ENCODE results near the gene PRRC2B.

DNA sequence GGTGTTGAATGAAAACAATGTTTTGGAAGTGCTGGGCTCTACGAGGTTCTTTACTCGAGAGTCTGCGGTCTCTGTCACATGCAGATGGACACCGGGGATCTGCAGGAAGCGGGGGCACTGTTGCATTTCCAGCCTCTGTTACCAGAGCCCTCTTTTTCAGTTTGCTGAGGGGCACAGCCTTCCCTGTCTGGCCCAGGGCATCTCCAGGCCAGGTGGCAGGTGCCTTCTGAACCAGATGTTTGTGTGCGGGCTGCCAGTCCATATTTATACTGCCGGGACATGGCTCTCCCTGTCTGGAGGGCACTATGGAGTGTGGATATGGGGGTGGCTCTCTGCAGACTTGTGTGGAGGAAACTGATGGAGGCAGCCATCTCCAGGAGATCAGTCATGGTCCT lies 90.2 kb downstream of the PRRC2B start:
- TF ChIP-seq, protein P1, sequence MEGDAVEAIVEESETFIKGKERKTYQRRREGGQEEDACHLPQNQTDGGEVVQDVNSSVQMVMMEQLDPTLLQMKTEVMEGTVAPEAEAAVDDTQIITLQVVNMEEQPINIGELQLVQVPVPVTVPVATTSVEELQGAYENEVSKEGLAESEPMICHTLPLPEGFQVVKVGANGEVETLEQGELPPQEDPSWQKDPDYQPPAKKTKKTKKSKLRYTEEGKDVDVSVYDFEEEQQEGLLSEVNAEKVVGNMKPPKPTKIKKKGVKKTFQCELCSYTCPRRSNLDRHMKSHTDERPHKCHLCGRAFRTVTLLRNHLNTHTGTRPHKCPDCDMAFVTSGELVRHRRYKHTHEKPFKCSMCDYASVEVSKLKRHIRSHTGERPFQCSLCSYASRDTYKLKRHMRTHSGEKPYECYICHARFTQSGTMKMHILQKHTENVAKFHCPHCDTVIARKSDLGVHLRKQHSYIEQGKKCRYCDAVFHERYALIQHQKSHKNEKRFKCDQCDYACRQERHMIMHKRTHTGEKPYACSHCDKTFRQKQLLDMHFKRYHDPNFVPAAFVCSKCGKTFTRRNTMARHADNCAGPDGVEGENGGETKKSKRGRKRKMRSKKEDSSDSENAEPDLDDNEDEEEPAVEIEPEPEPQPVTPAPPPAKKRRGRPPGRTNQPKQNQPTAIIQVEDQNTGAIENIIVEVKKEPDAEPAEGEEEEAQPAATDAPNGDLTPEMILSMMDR (IDR thresholded peaks at IDR 0.05), result no peak
- TF ChIP-seq POLR2A (IDR thresholded peaks at IDR 0.05), result no peak

Data from lower leg skin (tissue), 3 donors.